Loucy (cell line): ENCODE data around the gene TENM4.

Source experiments
- EZH2phosphoT487 ChIP-seq: fragments of 200-600 bp; IDR thresholded peaks from 2 replicates; pipeline ENCODE4 v1.6.1; 2018; ENCODE audit warnings: antibody characterized with exemption, mild to moderate bottlenecking, moderate library complexity, borderline replicate concordance
- TF ChIP-seq, protein P1 (sequence below): fragments of 200-600 bp; sonication (generic); conservative IDR thresholded peaks from 2 replicates; pipeline ENCODE4 v1.5.1; 2014; ENCODE audit warnings: mild to moderate bottlenecking, antibody characterized with exemption, low read length

DNA sequence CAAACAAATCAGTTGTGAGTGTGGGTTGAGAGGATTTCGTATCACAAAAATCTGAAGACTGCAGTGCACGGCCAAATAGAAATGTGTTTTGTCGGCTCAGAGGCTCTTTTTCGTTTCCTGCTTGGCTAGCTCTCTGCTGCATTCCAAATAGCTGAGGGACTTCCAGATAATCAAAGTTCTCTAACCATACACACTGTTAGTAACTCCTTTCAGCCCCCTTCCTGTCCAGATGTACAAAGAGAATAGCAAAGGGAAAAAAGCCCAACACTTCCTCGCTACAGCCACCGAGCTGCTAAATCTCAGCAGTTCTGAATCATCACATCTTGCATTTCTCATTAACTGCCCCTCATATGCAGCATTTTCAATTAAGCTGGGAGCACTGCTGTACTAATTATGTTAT, 203.1 kb downstream of the TENM4 start:
- TF ChIP-seq, protein P1, sequence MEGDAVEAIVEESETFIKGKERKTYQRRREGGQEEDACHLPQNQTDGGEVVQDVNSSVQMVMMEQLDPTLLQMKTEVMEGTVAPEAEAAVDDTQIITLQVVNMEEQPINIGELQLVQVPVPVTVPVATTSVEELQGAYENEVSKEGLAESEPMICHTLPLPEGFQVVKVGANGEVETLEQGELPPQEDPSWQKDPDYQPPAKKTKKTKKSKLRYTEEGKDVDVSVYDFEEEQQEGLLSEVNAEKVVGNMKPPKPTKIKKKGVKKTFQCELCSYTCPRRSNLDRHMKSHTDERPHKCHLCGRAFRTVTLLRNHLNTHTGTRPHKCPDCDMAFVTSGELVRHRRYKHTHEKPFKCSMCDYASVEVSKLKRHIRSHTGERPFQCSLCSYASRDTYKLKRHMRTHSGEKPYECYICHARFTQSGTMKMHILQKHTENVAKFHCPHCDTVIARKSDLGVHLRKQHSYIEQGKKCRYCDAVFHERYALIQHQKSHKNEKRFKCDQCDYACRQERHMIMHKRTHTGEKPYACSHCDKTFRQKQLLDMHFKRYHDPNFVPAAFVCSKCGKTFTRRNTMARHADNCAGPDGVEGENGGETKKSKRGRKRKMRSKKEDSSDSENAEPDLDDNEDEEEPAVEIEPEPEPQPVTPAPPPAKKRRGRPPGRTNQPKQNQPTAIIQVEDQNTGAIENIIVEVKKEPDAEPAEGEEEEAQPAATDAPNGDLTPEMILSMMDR = no peak
- TF ChIP-seq EZH2phosphoT487 = no peak
